Amygdala (tissue), 56 donors: ENCODE data around the gene WWOX.

Experiments
- DNase-seq, 56 donors: peaks; one replicate each; lab custom pipeline; 2025; lab: John Stamatoyannopoulos, UW

The WWOX gene

DNA sequence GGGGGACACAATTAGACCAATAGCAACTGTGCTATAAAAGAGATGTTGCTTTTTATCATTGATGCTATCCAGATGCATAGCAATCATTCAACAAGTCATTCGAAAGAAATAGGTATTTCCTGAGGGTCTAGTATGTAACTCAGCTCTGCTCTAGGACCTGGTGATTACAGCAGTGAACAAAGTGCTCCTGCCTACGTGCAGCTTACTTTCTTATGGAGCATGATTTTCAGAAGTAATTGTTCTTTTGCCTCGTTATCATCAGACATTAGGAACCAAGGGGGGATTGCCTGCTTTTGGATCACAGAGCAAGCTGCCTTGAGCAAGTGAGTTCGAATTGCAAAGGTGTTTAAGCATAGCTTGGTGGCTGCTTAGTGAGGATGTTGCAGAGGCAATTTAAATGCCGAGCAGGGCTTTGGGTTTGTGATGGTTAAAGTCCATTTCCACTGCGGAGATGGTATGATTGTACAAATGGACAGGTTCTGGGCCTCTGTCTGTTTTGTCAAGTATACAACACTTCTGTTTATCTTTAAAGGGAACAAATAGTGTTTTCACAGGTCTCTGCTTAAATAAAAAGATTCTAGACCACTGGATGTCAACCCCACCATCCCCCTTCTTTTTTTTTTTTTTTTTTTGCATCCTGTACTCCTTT, 41.5 kb downstream of the WWOX start:
- no peak for DNase-seq

DNA sequence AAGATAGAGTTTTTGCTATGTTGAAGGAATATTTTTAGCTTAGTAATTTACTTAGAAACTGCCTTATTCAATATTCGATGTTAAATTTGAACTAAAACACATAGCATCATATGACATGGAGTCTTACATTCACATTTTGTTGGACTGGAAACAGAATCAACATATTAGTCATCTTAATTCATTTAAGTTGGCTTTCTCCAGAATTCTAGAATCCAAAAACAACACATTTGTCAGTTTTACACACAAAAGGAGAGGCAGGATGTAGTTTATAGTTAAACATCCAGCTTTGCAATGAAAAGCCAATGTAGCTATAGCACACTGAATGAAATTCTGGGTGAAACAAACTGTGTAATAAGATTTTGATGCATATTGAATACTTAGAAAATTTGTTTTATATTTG, 43.3 kb downstream of the WWOX start:
- DNase-seq = no peak

DNA sequence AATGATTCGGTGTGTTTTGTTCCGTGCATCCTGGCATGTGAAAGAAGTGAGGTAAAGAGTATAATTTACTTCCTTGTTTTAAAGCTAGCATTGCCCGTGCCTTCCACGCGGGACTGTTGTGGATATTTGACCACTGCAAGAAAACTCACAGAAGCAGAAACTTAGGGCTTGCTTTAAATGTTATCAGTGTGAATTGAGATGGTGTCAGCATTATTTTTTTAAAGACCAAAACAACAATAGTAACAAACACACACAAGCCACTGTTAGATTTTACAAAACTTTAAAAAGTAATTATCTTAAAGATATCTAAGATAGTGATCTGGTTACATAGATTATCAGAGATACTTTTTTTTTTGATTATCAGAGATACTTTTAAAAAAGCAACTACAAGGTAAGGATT, 47.4 kb downstream of the WWOX start:
- no peak for DNase-seq

DNA sequence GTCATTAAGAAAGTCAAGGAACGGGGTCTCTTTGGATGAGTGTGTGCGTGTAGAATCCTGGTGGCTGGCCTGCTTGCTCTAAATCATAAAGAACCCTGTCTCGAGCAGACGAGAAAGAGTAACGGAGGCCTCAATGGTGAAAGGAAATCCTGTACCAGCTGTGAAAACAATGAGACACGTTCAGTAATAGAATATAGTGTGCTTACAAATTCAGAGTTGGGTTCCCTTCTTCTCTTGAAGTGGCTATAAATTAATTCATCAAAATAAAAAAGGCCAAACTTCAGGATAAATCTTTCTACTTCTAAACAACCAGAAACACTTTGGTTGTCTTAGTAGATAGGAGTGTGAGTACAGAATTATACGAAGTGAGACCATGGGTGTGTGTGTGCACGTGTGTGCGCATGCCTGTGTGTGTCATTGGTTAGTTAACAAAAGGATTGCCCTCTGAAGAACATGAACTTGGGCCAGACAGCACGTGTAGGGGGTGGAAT, 48.5 kb downstream of the WWOX start:
- peak in 2 of 56 donors; percentile 1 to 13 for DNase-seq

DNA sequence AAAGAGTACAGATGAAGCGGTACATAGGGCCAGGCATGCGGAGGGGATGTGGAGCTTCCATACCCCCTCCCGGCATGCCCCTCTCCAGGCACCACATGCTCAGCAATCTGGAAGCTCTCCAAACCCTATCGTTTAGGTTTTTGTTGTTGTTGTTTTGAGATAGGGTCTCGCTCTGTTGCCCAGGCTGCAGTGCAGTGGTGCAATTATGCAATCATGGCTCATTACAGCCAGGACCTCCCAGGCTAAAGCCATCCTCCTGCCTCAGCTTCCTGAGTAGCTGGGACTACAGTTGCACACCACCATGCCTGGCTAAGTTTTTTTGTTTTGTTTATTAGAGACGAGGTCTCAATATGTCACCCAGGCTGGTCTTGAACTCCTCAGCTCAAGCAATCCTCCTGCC, 50.8 kb downstream of the WWOX start:
- DNase-seq = no peak

DNA sequence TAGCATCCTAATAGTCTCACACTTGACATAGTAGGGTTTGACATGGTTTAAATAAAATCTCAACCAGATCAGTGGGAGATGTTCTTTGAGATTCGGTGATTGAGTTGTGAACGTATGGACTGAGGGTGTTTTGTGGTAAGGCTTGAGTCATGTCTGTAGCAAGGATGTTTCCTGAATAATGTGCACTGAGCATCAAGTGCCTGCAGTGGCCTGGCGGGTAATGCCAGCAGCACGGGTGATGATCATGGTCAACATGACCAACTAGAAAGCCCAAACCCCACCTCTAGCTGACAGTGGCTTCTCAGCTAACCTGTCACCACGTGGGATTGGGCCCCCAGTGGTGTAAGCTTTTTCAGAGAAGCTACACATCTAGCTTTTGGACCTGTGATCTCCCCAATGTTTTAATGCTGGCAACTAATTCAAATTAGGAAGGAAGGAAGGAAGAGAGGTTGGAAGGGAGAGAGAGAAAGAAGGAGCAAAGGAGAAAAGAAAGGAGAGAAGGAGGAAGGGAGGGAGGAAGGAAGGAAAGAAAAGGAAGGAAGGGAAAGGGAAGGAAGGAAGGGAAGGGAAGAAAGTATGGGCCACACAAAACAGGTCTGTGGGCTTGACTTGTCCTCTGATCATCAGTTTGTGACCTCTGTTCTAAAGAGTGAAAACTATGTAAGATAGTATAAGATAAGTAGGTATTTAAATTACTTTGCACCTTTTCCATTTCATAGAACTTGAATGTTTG, 55.4 kb downstream of the WWOX start:
- DNase-seq = no peak

DNA sequence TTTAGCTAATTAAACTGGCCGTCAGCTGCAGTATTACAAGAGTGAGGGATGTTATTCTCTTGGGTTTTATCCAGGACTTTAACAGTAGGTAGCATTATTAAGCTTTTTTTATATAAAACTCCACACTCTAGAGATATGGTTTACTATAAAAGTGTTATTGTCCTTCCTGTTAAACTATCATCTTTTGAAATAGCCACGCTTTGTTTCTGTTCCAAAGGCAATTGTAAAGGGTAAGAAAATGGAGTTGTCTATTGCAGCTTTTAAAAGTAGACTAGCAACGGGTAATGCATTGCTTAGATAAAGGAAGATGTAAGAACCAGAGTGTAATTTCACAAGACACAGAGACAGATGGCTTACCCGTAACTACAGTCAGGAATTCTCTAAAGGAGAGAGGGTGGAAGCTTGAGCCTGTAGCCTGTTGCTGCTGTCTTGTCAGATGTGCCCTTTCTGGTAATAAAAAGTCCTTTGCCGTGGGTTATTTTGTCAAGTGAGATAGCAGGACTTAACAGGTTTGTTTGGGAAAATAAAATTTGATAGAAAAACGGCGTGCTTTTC, 56.4 kb downstream of the WWOX start:
- no peak for DNase-seq

DNA sequence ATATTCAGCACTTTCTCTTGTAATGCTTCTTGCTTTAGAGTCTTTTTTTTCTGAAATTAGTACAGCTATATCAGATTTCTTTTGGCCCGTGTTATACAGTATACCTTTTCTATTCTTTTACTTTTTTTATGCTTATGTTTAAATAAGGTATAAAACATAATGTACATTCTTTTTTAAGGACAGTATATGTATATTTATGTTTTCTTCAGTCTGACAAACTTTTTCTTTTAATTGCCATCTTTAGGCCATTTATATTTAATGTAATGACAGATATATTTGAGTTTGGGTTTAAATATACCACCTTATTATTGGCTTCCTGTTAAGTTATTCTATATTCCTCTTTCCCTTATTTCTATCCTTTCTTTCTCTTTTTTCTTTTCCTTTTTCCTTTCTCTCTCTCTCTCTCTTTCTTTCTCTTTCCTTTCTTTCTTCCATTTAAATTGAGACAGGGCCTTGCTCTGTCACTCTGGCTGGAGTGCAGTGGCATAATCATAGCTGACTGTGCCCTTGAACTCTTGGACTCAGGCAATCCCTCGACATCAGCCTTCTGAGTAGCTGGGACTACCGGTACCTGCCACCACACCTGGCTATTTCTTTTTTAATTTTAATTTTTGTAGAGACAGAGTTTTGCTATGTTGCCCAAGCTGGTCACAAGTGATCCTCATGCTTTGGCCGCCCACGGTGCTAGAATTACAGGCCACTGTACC, 61.7 kb downstream of the WWOX start:
- no peak for DNase-seq

DNA sequence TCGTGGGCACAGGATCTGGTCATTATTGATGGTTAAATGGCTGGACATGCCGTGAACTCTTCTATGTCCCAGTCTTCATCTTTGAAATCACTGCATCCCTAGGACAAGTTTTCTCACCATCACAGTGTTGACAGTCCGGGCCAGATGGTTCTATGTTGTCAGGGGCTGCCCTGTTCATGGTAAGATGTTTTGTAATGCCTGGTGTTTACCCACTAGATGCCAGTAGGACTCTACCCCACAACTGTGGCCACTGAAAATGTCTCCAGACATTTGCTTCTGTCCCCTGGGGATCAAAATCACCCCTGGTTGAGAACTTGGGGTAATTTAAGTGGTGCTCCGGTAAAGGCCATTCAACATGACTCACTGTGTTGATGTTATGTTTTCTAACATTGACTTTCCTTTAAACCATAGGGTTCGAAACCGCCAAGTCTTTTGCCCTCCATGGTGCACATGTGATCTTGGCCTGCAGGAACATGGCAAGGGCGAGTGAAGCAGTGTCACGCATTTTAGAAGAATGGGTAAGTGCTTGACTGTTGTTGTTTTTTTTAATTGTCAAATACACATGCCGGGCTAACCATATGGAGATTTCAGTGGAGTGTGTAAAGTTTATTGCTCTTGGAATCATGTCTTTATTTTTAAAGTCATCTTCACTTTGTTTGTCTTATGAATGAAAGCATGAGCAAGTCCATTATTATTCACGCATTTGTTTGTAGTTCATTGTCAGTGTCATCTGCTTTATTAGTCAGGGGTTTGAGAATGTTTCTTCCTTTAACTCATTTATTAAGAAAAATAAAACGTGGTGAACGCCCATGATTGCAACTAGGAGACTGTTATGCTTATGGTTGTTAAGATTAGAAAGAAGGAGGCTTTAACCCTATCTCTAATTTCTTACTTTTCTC, 64.6 kb downstream of the WWOX start:
- DNase-seq = no peak

DNA sequence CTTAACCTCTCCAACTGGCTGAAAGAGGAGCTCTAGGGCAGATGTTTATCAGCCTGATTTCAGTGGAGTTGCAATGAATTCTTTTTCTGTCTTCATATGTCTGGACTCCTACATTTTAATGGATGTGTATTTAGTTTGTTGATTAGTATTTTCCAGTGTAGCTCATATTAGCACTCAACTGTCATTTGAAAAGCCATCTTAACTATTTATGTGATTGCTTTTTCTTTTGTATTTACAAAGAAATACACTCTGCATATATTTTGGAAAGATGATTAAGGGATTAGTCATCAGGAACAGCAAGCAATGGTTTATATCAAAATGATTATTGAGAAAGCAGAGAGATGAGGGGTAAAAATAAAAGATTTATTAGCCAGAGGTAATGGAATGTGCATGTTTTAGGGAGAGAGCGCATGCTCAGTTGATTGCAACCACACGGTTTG, 71.1 kb downstream of the WWOX start:
- DNase-seq = no peak

DNA sequence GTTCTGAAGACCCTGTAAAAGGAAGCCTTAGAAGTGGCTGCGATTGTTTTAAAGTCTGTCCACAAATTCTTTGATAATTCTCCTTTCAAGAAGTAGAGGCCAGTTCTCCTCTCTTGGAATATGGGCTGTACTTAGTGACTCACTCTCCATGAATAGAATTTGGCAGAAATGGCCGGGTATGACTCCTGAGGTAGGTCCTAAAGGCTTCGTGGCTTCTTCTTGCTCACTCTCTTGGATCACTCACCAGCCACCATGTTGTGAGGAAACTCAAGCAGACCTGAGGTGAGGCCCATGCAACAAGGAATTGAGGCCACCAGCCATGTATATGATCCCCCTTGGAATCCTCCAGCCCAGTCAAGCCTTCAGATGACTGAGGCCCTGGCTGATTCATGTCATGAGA, 75.8 kb downstream of the WWOX start:
- DNase-seq = no peak

DNA sequence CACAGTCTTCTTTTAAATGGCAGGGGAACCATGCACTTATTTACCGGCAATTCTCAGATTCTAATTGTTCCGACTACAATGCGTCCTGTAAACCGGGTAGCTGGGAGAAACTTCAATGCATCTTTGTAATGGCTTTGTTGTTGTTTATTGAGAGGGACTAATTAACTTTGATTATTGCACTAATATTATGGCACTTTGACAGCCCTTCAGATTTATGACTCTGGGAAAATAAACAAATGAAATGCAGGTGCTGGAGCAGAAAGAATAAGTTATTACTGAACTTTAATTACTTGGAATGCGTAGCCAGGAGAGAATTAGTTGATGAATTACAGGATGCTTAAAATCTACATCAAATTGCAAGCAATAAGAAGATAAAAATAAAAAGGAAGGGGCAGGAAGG, 77.0 kb downstream of the WWOX start:
- DNase-seq = no peak

DNA sequence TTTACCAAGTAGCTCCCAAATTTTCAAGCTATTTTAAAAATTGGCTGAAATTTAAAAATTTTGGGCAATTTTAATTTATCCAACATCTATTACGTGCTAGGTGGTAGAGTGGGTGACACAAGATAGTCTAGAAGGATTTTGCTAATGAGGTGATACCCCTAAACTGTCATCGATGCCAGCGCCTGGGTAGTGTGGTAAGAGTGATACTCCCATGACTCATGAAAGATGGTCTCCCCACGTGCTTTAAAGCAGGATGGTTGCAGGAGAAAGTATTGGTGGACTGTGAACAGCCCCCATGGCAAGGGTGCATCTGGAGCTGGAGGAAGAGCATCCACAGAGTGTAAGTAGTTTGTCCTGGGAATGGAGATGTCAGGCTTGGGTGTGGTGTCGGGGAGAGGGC, 77.8 kb downstream of the WWOX start:
- no peak for DNase-seq

DNA sequence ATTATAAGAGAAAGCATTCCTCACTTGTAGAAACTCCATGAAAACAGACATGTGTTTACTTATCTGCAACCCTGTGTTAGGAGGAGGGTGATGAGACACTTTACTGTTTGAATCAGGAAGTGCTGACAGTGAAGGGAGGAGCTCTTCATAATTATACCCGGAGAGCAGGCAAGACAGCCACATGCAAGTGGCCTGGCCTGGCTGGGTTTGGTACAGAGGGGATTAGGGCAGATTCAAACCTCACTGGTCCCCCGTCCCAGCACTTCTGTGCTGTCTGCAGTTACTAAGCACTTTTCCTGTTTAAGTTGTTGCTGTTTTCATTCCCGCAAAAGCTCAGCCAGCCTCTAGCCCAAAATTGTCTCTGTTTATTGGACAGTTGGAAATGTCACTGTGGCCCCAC, 78.5 kb downstream of the WWOX start:
- DNase-seq = no peak

DNA sequence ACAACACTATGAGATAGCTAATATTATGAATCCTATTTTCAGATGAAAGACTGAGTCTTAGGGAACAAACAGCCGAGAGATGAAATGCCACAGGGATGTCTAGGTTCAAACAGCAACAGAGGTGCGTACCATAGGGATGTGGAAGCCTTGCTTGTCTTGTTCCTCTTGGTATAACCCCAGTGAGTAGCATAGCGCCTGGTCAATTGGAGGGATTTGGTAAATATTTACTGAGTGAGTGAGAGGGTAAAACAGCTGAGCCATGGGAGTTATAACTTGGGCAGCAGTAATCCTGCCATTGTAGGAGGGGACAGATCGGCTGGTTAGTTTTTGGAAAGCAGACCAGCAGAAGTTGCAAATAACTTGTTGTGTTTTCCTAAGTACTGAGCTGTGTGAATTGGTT, 80.2 kb downstream of the WWOX start:
- DNase-seq = no peak

DNA sequence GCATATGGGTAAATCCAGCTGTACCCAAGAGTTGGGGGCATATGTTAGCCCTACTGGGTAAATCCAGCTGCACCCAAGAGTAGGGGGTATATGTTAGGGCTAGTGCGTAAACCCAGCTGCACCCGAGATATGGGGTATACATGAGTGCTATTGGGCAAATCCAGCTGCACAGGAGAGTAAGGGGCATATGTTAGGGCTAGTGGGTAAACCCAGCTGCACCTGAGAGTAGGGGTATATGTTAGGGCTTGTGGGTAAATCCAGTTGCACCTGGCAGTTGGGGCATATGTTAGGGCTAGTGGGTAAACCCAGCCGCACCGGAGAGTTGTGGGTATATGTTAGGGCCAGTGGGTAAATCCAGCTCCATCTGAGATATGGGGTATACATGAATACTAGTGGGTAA, 80.9 kb downstream of the WWOX start:
- no peak for DNase-seq

DNA sequence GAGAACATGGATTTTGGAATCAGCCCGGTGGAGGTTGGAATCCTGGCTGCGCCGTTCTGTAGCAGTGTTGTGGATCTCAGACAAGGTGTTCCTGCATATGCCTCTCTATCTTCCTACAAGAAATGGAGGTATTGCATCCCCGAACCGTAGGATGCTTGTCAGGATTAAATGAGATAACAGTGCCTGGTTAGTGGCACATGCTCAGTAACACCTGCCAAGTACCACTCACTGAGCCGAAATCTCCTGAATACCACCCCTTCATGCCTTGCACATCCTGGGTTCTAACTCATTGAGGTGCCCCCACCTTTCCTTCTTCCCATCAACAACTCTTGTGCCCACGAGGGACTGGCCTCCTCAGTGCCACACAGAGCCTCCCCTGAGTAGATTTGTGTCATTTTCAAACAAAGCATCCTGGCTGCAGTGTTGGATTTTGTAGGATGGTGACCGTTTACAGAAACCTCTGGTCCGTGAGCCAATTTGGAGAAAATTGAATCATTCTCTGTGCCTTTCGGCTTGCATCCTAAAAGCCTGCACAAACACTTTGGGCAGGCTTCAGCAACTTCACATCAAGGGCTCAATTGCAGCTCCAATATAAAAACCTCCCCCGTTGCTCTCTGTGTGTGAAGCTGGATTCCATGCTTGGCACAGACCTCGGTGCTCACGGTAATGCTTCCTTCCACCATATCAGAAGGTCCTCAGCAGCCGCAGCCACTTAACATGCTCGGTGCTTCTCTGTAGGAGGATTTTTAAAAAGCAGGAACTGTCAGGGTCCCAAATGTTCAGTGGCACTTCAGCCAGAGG, 84.2 kb downstream of the WWOX start:
- peak in 30 of 56 donors; percentile 3 to 58 (median 28) for DNase-seq

DNA sequence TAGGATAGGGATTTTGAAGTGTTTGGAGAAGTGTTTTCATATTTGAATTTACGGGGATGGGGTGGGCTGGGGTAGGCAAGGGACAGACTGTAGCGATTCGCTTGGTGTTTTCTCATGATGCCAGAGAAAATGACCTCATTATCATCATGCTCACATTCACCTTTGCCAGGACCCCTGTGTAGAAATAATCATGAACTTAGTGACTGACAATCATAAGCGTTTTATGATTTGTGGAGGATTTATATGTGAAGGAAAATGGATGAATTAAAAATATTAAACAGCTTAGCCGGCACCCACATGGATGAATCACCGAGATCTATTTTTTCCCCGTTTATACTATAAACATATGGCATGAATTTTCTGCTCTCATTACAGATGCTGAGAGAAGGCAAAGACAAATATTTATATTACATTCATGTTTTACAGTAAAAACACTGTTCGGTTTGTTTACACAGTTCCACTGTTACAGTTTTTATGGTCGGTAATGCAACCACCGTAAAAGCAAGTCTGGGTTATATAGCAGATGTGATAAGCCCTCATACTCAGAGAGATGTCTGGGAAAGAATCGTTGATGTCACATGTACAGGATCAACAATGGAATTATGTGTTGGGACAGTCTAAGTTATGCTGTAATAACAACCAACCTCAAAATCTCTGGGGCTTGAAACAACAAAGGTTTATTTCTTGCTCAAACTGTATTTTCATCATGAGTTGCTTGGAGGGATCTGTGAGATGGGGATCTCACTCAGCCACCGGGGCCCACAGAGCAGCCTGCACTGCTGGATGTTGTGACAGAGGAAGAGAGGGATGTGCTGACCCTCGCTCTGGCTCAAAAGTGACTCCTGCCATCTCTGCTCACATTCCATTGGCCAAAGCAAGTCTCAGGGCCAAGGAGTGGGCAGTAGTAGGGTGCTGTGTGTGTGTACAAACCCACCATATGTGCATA, 85.1 kb downstream of the WWOX start:
- peak in 1 of 56 donors; percentile 3 for DNase-seq
